K562 (cell line): Measurements from ENCODE around the gene ADORA3. TPM values are rescaled to one million over a fixed set of nuclear protein-coding genes. Genes with fewer than 3 reads are reported as not detected.

Experiments
- ATAC-seq: fragments of 200-7000 bp; cut with Tn5 transposase; 3 replicates; pipeline ENCODE4 v1.9.1; 2020; ENCODE audit warnings: moderate library complexity
- BruUV-seq: library from RNA; stranded (reverse); fragments of 400-500 nt; replicated peaks from 2 replicates; lab custom pipeline; 2021; lab: Mats Ljungman, UMichigan
- CTCF ChIA-PET: fragments of 300-600 bp; formaldehyde crosslinking; extraction: SDS; loops from one replicate; lab custom pipeline; 2021; ENCODE audit warnings: low intra/inter-chr PET ratio; lab: Yijun Ruan, JAX
- POLR2A ChIA-PET: fragments of 300-600, 350-650 bp; sonication (Branson Sonifier 250); formaldehyde crosslinking; extraction: SDS; loops from one replicate; lab custom pipeline; 2021; ENCODE audit warnings: antibody characterized with exemption, inconsistent platforms; lab: Yijun Ruan, JAX
- DNase-seq, 4 experiments: peaks; one replicate each; pipeline versions ENCODE4 v3.0.0 to v3.0.0-alpha.2; 2011 to 2018; ENCODE audit warnings: low spot score in 3 of 4, mixed read lengths in 3 of 4; ENCODE audit errors: extremely low read depth in 1 of 4
- FAIRE-seq: peaks from 2 replicates; lab custom pipeline; 2011; peaks lifted over from hg19 to GRCh38; lab: Jason Lieb, UNC
- H2AFZ ChIP-seq: 2 replicates; pipeline ENCODE4 v1.6.0; 2011; ENCODE audit warnings: low read depth, low read length, control low read depth, inconsistent platforms
- H3K27ac ChIP-seq: fragments of 200-600 bp; 3 replicates; pipeline ENCODE4 v1.8.0; 2011; ENCODE audit warnings: low read depth, mild to moderate bottlenecking, control low read depth, inconsistent platforms, low read length, moderate library complexity, mixed read lengths; ENCODE audit errors: extremely low read depth
- H3K27me3 ChIP-seq, 2 experiments: fragments of 300-600 bp in 1 of 2; 2 replicates in 1 of 2; 3 replicates in 1 of 2; pipeline versions ENCODE4 v1.6.0 to v1.8.0; 2011; ENCODE audit warnings: inconsistent platforms in 2 of 2, low read length in 2 of 2, mild to moderate bottlenecking in 1 of 2, mixed read lengths in 1 of 2, moderate library complexity in 1 of 2; ENCODE audit not compliant: control insufficient read depth in 2 of 2, insufficient read depth in 2 of 2
- H3K36me3 ChIP-seq: fragments of 300-600 bp; 3 replicates; pipeline ENCODE4 v1.8.0; 2011; ENCODE audit warnings: mild to moderate bottlenecking, low read length, inconsistent platforms; ENCODE audit not compliant: control insufficient read depth, insufficient read depth
- H3K4me1 ChIP-seq, 2 experiments: fragments of 200-600 bp in 1 of 2; replicated peaks in 1 of 2; 2 replicates in 1 of 2; 3 replicates in 1 of 2; pipeline versions ENCODE4 v1.5.1 to v1.8.0; 2011; ENCODE audit warnings: inconsistent platforms in 2 of 2, low read length in 2 of 2, mild to moderate bottlenecking in 1 of 2, mixed read lengths in 1 of 2, moderate library complexity in 1 of 2; ENCODE audit not compliant: control insufficient read depth in 2 of 2, insufficient read depth in 2 of 2
- H3K4me2 ChIP-seq: 2 replicates; pipeline ENCODE4 v1.6.1; 2011; ENCODE audit warnings: low read length, control low read depth, inconsistent platforms, mixed read lengths; ENCODE audit not compliant: insufficient read depth
- H3K4me3 ChIP-seq: fragments of 200-600 bp; sonication (generic), shearing (Covaris generic); 2 replicates; pipeline ENCODE4 v1.5.1; 2016; ENCODE audit warnings: control low read depth, inconsistent platforms
- H3K79me2 ChIP-seq: fragments of 200-600 bp; 3 replicates; pipeline ENCODE4 v1.8.0; 2011; ENCODE audit warnings: low read length, inconsistent platforms; ENCODE audit not compliant: control insufficient read depth, insufficient read depth
- H3K9ac ChIP-seq, 2 experiments: 2 replicates each; pipeline versions ENCODE4 v1.6.0 to v1.6.1; 2011; ENCODE audit warnings: low read depth in 2 of 2, low read length in 2 of 2, control low read depth in 1 of 2, inconsistent platforms in 1 of 2, mild to moderate bottlenecking in 1 of 2, mixed read lengths in 1 of 2; ENCODE audit not compliant: insufficient read depth in 1 of 2
- H3K9me1 ChIP-seq: one replicate; pipeline ENCODE4 v1.6.0; 2011; ENCODE audit warnings: inconsistent platforms, mild to moderate bottlenecking, low read length, moderate library complexity; ENCODE audit not compliant: control insufficient read depth, insufficient read depth
- H3K9me3 ChIP-seq: replicated peaks from 2 replicates; pipeline ENCODE4 v1.5.1; 2011; ENCODE audit warnings: low read depth, low read length, inconsistent platforms; ENCODE audit not compliant: control insufficient read depth, insufficient read depth
- H4K20me1 ChIP-seq: replicated peaks from 2 replicates; pipeline ENCODE4 v1.6.1; 2011; ENCODE audit warnings: low read length, inconsistent platforms, mixed read lengths; ENCODE audit not compliant: control insufficient read depth, insufficient read depth
- ATF4 ChIP-seq: fragments of 450-650 bp; formaldehyde crosslinking; IDR thresholded peaks from 2 replicates; pipeline ENCODE4 v1.4.0; 2022; ENCODE audit warnings: mild to moderate bottlenecking, moderate library complexity
- CEBPG ChIP-seq, 3 experiments: fragments of 200-800 bp in 1 of 3; sonication (Bioruptor generic) in 1 of 3; sonication (generic) in 1 of 3; formaldehyde crosslinking in 1 of 3; IDR thresholded peaks in 2 of 3; conservative IDR thresholded peaks in 1 of 3; 2 replicates each; pipeline versions ENCODE4 v1.6.1 to v1.8.0; 2016 to 2022; ENCODE audit warnings: missing compliant biosample characterization in 2 of 3, missing genetic modification characterization in 2 of 3, mild to moderate bottlenecking in 1 of 3, missing genetic modification reagents in 1 of 3
- DNMT1 ChIP-seq: fragments of 450-650 bp; IDR thresholded peaks from 2 replicates; pipeline ENCODE4 v1.6.1; 2016; ENCODE audit warnings: antibody characterized with exemption, mild to moderate bottlenecking
- FOXP1 ChIP-seq: sonication (generic); formaldehyde crosslinking; IDR thresholded peaks from 2 replicates; pipeline ENCODE4 v1.8.0; 2022; ENCODE audit warnings: mild to moderate bottlenecking, missing genetic modification reagents
- GABPA ChIP-seq: fragments of 200-800 bp; sonication (Bioruptor generic); conservative IDR thresholded peaks from 2 replicates; pipeline ENCODE4 v1.6.1; 2016; ENCODE audit warnings: low read depth, missing genetic modification characterization, missing compliant biosample characterization
- LARP7 ChIP-seq: fragments of 450-650 bp; IDR thresholded peaks from 2 replicates; pipeline ENCODE4 v1.6.1; 2016
- PHB2 ChIP-seq: fragments of 450-650 bp; IDR thresholded peaks from 2 replicates; pipeline ENCODE4 v1.6.1; 2017; ENCODE audit warnings: low read depth
- PML ChIP-seq: IDR thresholded peaks from 2 replicates; pipeline ENCODE4 v1.6.1; 2012; ENCODE audit warnings: low read length, inconsistent platforms
- SMAD3 ChIP-seq: fragments of 450-650 bp; formaldehyde crosslinking; conservative IDR thresholded peaks from 2 replicates; pipeline ENCODE4 v1.4.0; 2020; ENCODE audit warnings: mild to moderate bottlenecking
- SMAD4 ChIP-seq: fragments of 250-450 bp; sonication (Bioruptor Pico); conservative IDR thresholded peaks from 2 replicates; pipeline ENCODE4 v1.8.0; 2021; ENCODE audit warnings: inconsistent platforms, mild to moderate bottlenecking, moderate library complexity
- TBL1XR1 ChIP-seq, 2 experiments: IDR thresholded peaks; 2 replicates each; pipeline ENCODE4 v1.6.1; 2012; ENCODE audit warnings: improper control_type of control experiment in 2 of 2, low read length in 2 of 2, mild to moderate bottlenecking in 1 of 2
- ZNF239 ChIP-seq: fragments of 250-450 bp; sonication (Bioruptor Pico); IDR thresholded peaks from 2 replicates; pipeline ENCODE4 v1.4.0; 2020; ENCODE audit warnings: mild to moderate bottlenecking
- ZNF740 ChIP-seq, 3 experiments: fragments of 200-800 bp in 1 of 3; sonication (Bioruptor generic) in 1 of 3; sonication (generic) in 1 of 3; formaldehyde crosslinking in 1 of 3; IDR thresholded peaks; 2 replicates each; pipeline versions ENCODE4 v1.6.1 to v1.8.0; 2016 to 2022; ENCODE audit warnings: mild to moderate bottlenecking in 2 of 3, missing compliant biosample characterization in 2 of 3, missing genetic modification characterization in 2 of 3, missing genetic modification reagents in 1 of 3
- ZZZ3 ChIP-seq: fragments of 450-650 bp; IDR thresholded peaks from 2 replicates; pipeline ENCODE4 v1.6.1; 2016; ENCODE audit warnings: antibody characterized with exemption, mild to moderate bottlenecking, moderate library complexity
- WGBS: fragments of 100-300 bp; shearing (Covaris generic); methylation state at CpG from one replicate; pipeline ENCODE4 v1.1.6; 2016; ENCODE audit warnings: low coverage, mixed read lengths; ENCODE audit not compliant: insufficient coverage; ENCODE audit errors: missing lambda C conversion rate; 5-methylcytosine and 5-hydroxymethylcytosine counted together
- in situ Hi-C: fragments of 300-500 bp; cut with MboI; formaldehyde crosslinking; loops from 4 replicates; pipeline ENCODE4 v1.15.0; 2018; ENCODE audit warnings: inconsistent platforms, mixed read lengths
- intact Hi-C: fragments of 100-400 bp; cut with micrococcal nuclease; formaldehyde crosslinking; loops from 2 replicates; pipeline ENCODE4 v1.14.2; 2022
- polyA plus RNA-seq, 8 experiments: library from polyadenylated mRNA; depleted of rRNA in 4 of 8; stranded (reverse) in 5 of 8; unstranded in 3 of 8; fragments of >200 nt; fragmentation: Nextera tagmentation in 2 of 8; fragmentation: Illumina TruSeq in 1 of 8; extraction: Ambion mirVana in 2 of 8; extraction: Trizol in 1 of 8; gene quantifications; 2 replicates each; pipeline versions ENCODE4 v1.2.1 to v1.2.3, GENCODE V29; 2011 to 2014; ENCODE audit warnings: inconsistent platforms in 1 of 8, missing spikeins in 1 of 8
- total RNA-seq, 7 experiments: library from RNA; depleted of rRNA in 6 of 7; stranded (reverse); fragments of >200 nt in 6 of 7; fragmentation: Illumina TruSeq in 2 of 7; extraction: Trizol in 2 of 7; gene quantifications; 2 replicates each; pipeline versions ENCODE4 v1.2.1 to v1.2.3, GENCODE V29; 2011 to 2021; ENCODE audit warnings: low replicate concordance in 1 of 7
- TF ChIP-seq, protein P1 (sequence below), 2 experiments: fragments of 150-350 bp in 1 of 2; IDR thresholded peaks; 2 replicates each; pipeline ENCODE4 v1.6.1; 2012 to 2016; ENCODE audit warnings: low read depth in 2 of 2, low read length in 2 of 2, mild to moderate bottlenecking in 1 of 2, moderate library complexity in 1 of 2
- TF ChIP-seq, protein P2 (sequence below): sonication (generic); formaldehyde crosslinking; IDR thresholded peaks from 2 replicates; pipeline ENCODE4 v1.8.1; 2023; ENCODE audit warnings: mild to moderate bottlenecking, missing genetic modification reagents

ADORA3 gene
- total and polyA plus RNA-seq, 9 of the 15 experiments (the other 6 are each of a cell fraction or from before 2014, with no cell fraction given) = 0.09 to 0.35 (median 0.16) TPM; not detected in 3

- no peaks in the 10 kb centered on the region for H3K9me3 ChIP-seq
- 20% methylated on average over 4 of the region's 4 CpGs for WGBS
- TF ChIP-seq LARP7 (no peak), GABPA (tag) (peak; percentile 25; the same call in 1 of the 2 replicates), DNMT1 (no peak), CEBPG (CRISPR knock-in tag; IDR thresholded peaks at IDR 0.05) (peak; percentile 78), CEBPG (tag; conservative IDR thresholded peaks at IDR 0.05 in 1 of 2, IDR thresholded peaks at IDR 0.05 in 1 of 2) (peak; percentile 88 to 89), FOXP1 (CRISPR knock-in tag) (no peak), SMAD4 (CRISPR knock-in tag) (no peak), PML (no peak), SMAD3 (CRISPR knock-in tag) (no peak), TBL1XR1 (IDR thresholded peaks at IDR 0.05; ENCODE audit: low read length in 2 of 2) (no peak), ZZZ3 (no peak), PHB2 (no peak), ZNF239 (no peak), ZNF740 (CRISPR knock-in tag; IDR thresholded peaks at IDR 0.05) (no peak), ZNF740 (tag; IDR thresholded peaks at IDR 0.05) (no peak), ATF4 (CRISPR knock-in tag) (no peak)
- TF ChIP-seq, protein P1, sequence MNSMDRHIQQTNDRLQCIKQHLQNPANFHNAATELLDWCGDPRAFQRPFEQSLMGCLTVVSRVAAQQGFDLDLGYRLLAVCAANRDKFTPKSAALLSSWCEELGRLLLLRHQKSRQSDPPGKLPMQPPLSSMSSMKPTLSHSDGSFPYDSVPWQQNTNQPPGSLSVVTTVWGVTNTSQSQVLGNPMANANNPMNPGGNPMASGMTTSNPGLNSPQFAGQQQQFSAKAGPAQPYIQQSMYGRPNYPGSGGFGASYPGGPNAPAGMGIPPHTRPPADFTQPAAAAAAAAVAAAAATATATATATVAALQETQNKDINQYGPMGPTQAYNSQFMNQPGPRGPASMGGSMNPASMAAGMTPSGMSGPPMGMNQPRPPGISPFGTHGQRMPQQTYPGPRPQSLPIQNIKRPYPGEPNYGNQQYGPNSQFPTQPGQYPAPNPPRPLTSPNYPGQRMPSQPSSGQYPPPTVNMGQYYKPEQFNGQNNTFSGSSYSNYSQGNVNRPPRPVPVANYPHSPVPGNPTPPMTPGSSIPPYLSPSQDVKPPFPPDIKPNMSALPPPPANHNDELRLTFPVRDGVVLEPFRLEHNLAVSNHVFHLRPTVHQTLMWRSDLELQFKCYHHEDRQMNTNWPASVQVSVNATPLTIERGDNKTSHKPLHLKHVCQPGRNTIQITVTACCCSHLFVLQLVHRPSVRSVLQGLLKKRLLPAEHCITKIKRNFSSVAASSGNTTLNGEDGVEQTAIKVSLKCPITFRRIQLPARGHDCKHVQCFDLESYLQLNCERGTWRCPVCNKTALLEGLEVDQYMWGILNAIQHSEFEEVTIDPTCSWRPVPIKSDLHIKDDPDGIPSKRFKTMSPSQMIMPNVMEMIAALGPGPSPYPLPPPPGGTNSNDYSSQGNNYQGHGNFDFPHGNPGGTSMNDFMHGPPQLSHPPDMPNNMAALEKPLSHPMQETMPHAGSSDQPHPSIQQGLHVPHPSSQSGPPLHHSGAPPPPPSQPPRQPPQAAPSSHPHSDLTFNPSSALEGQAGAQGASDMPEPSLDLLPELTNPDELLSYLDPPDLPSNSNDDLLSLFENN (IDR thresholded peaks at IDR 0.05; ENCODE audit: low read depth in 2 of 2, low read length in 2 of 2) = no peak
- TF ChIP-seq, protein P2, sequence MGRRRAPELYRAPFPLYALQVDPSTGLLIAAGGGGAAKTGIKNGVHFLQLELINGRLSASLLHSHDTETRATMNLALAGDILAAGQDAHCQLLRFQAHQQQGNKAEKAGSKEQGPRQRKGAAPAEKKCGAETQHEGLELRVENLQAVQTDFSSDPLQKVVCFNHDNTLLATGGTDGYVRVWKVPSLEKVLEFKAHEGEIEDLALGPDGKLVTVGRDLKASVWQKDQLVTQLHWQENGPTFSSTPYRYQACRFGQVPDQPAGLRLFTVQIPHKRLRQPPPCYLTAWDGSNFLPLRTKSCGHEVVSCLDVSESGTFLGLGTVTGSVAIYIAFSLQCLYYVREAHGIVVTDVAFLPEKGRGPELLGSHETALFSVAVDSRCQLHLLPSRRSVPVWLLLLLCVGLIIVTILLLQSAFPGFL (CRISPR knock-in tag) = no peak
Observed at GRCh38 chr1:111489604-111490003, 13.8 kb downstream of the ADORA3 start.

More at GRCh38 chr1:111489604-111490003, 13.8 kb downstream of the ADORA3 start:
- CTCF ChIA-PET = no interaction called here
- Histone ChIP-seq H3K4me2 (0 out of 2 replicates have a peak overlapping the region, but pooled peaks have one; percentile 11), H4K20me1 (no peaks in the 10 kb centered on the region), H3K27ac (no peak overlapping the region), H3K27me3 (peaks cover 19 to 47% of the 10 kb centered on the region in 2 experiments; a peak in 4 of 5 replicates), H3K4me3 (no peak overlapping the region), H3K9ac (no peak overlapping the region), H3K4me1 (no peaks in the 10 kb centered on the region; a peak in 1 of 5 replicates), H3K79me2 (no peaks in the 10 kb centered on the region), H3K36me3 (no peaks in the 10 kb centered on the region), H3K9me1 (no peaks in the 10 kb centered on the region), H2AFZ (peak overlapping the region; percentile 71)
- intact Hi-C loops (no loop called here), in situ Hi-C loops (loop anchor here (25.0 kb wide), 1 partner anchor 848 kb away; no protein-coding TSS in a partner anchor)
- POLR2A ChIA-PET = interaction anchor here (0.6 to 3.4 kb wide), 8 partner anchors 9 to 26 kb away, joined by 3 to 18 read pairs (median 3); partner anchors contain the start of genes ADORA3 and TMIGD3
- peak; percentile 42 for FAIRE-seq
- DNase-seq = no peak
- ATAC-seq = peak; percentile 59
- no TSS peak for BruUV-seq
